IMR-90 (cell line): ENCODE data around the gene NECAB2. TPM values are rescaled to one million over a fixed set of nuclear protein-coding genes. Genes with fewer than 3 reads are reported as not detected.
A peak's percentile ranks its signal among the peaks of the same experiment; 100 is the strongest.

Experiments
- ATAC-seq: fragments of 200-7000 bp; cut with Tn5 transposase; 2 replicates; pipeline ENCODE4 v1.9.1; 2020; ENCODE audit warnings: low read depth, mild to moderate bottlenecking, moderate library complexity
- BruUV-seq: library from RNA; stranded (reverse); fragments of 400-500 nt; replicated peaks from 2 replicates; lab custom pipeline; 2021; lab: Mats Ljungman, UMichigan
- CTCF ChIA-PET: fragments of 300-600 bp; formaldehyde crosslinking; extraction: SDS; loops from one replicate; lab custom pipeline; 2021; ENCODE audit warnings: antibody characterized with exemption; lab: Yijun Ruan, JAX
- POLR2A ChIA-PET: fragments of 300-600 bp; sonication (Branson Sonifier 250); formaldehyde crosslinking; loops from one replicate; lab custom pipeline; 2022; ENCODE audit warnings: antibody characterized with exemption; ENCODE audit not compliant: unreplicated experiment; lab: Charles Lee
- DNase-seq: peaks from one replicate; pipeline ENCODE4 v3.0.0; 2013
- H2AFZ ChIP-seq: replicated peaks from 2 replicates; pipeline ENCODE3; 2013; ENCODE audit warnings: low read length, mild to moderate bottlenecking; ENCODE audit not compliant: poor library complexity
- H2AK5ac ChIP-seq: 2 replicates; pipeline ENCODE4 v1.6.1; 2013; ENCODE audit warnings: low read depth, low read length, inconsistent platforms
- H2AK9ac ChIP-seq: replicated peaks from 2 replicates; pipeline ENCODE3; 2013; ENCODE audit warnings: mild to moderate bottlenecking, low read depth, low read length, moderate library complexity; ENCODE audit not compliant: poor library complexity
- H2BK120ac ChIP-seq: 2 replicates; pipeline ENCODE4 v1.6.1; 2013; ENCODE audit warnings: low read depth, low read length, inconsistent platforms
- H2BK15ac ChIP-seq: 3 replicates; pipeline ENCODE4 v1.6.1; 2013; ENCODE audit warnings: low read depth, low read length, inconsistent platforms
- H2BK20ac ChIP-seq: 2 replicates; pipeline ENCODE4 v1.6.1; 2013; ENCODE audit warnings: low read depth, mild to moderate bottlenecking, inconsistent platforms, low read length, moderate library complexity
- H2BK5ac ChIP-seq: 2 replicates; pipeline ENCODE4 v1.6.1; 2013; ENCODE audit warnings: mild to moderate bottlenecking, low read depth, low read length, inconsistent platforms; ENCODE audit not compliant: poor library complexity, severe bottlenecking
- H3K14ac ChIP-seq: replicated peaks from 2 replicates; pipeline ENCODE4 v1.6.1; 2013; ENCODE audit warnings: low read depth, low read length, inconsistent platforms
- H3K18ac ChIP-seq: 2 replicates; pipeline ENCODE4 v1.6.1; 2013; ENCODE audit warnings: low read depth, low read length, control low read depth
- H3K23ac ChIP-seq: 2 replicates; pipeline ENCODE4 v1.6.1; 2013; ENCODE audit warnings: low read depth, low read length, inconsistent platforms
- H3K27ac ChIP-seq: 2 replicates; pipeline ENCODE4 v1.5.1; 2013; ENCODE audit warnings: mild to moderate bottlenecking, control low read depth, low read length; ENCODE audit not compliant: insufficient read depth
- H3K27me3 ChIP-seq: 2 replicates; pipeline ENCODE4 v1.6.1; 2013; ENCODE audit warnings: low read length; ENCODE audit not compliant: control insufficient read depth, insufficient read depth
- H3K36me3 ChIP-seq: 2 replicates; pipeline ENCODE4 v1.6.1; 2013; ENCODE audit warnings: low read length, mixed read lengths; ENCODE audit not compliant: control insufficient read depth, insufficient read depth
- H3K4ac ChIP-seq: 2 replicates; pipeline ENCODE4 v1.6.1; 2013; ENCODE audit warnings: low read depth, low read length, inconsistent platforms
- H3K4me1 ChIP-seq: 2 replicates; pipeline ENCODE4 v1.6.1; 2013; ENCODE audit warnings: low read length, mixed read lengths; ENCODE audit not compliant: control insufficient read depth, insufficient read depth
- H3K4me2 ChIP-seq: 2 replicates; pipeline ENCODE4 v1.6.1; 2013; ENCODE audit warnings: low read depth, mild to moderate bottlenecking, control low read depth, low read length, moderate library complexity
- H3K4me3 ChIP-seq: 2 replicates; pipeline ENCODE4 v1.5.1; 2013; ENCODE audit warnings: low read depth, mild to moderate bottlenecking, control low read depth, low read length, moderate library complexity; ENCODE audit not compliant: insufficient read depth
- H3K56ac ChIP-seq: 2 replicates; pipeline ENCODE4 v1.6.1; 2013; ENCODE audit warnings: low read length, inconsistent platforms; ENCODE audit not compliant: insufficient read depth; ENCODE audit errors: extremely low read depth
- H3K79me1 ChIP-seq, 2 experiments: 2 replicates each; pipeline ENCODE4 v1.6.1; 2013; ENCODE audit warnings: low read length in 2 of 2, inconsistent platforms in 1 of 2, low read depth in 1 of 2
- H3K9ac ChIP-seq: 2 replicates; pipeline ENCODE4 v1.6.1; 2013; ENCODE audit warnings: low read depth, low read length, control low read depth
- H3K9me1 ChIP-seq: 2 replicates; pipeline ENCODE4 v1.6.1; 2013; ENCODE audit warnings: low read length, inconsistent platforms; ENCODE audit not compliant: insufficient read depth
- H3K9me3 ChIP-seq: 2 replicates; pipeline ENCODE4 v1.6.1; 2013; ENCODE audit warnings: low read length; ENCODE audit not compliant: control insufficient read depth, insufficient read depth
- H4K20me1 ChIP-seq: 2 replicates; pipeline ENCODE4 v1.6.1; 2013; ENCODE audit warnings: low read length, inconsistent platforms; ENCODE audit not compliant: insufficient read depth
- H4K5ac ChIP-seq: 2 replicates; pipeline ENCODE4 v1.6.1; 2013; ENCODE audit warnings: mild to moderate bottlenecking, low read depth, low read length, control low read depth
- H4K8ac ChIP-seq, 2 experiments: 2 replicates each; pipeline ENCODE4 v1.6.1; 2013; ENCODE audit warnings: low read depth in 2 of 2, low read length in 2 of 2, control low read depth in 1 of 2, inconsistent platforms in 1 of 2
- H4K91ac ChIP-seq: 2 replicates; pipeline ENCODE4 v1.6.1; 2013; ENCODE audit warnings: low read depth, low read length, inconsistent platforms; ENCODE audit not compliant: insufficient read depth
- BHLHE40 ChIP-seq: fragments of 150-350 bp; IDR thresholded peaks from 2 replicates; pipeline ENCODE4 v1.6.1; 2016; ENCODE audit warnings: mild to moderate bottlenecking, low read depth, low read length
- CEBPB ChIP-seq: IDR thresholded peaks from 2 replicates; pipeline ENCODE4 v1.6.1; 2012; ENCODE audit warnings: low read depth, low read length, improper control_type of control experiment
- CHD1 ChIP-seq: IDR thresholded peaks from 2 replicates; pipeline ENCODE4 v1.6.1; 2012; ENCODE audit warnings: low read depth, low read length, improper control_type of control experiment
- FOS ChIP-seq: fragments of 150-350 bp; IDR thresholded peaks from 2 replicates; pipeline ENCODE4 v1.6.1; 2016; ENCODE audit warnings: low read depth, low read length
- MAFK ChIP-seq: IDR thresholded peaks from 2 replicates; pipeline ENCODE4 v1.6.1; 2012; ENCODE audit warnings: low read depth, low read length, improper control_type of control experiment
- MAZ ChIP-seq: IDR thresholded peaks from 2 replicates; pipeline ENCODE4 v1.6.1; 2012; ENCODE audit warnings: low read depth, mild to moderate bottlenecking, low read length, improper control_type of control experiment, moderate library complexity, borderline replicate concordance
- MXI1 ChIP-seq: IDR thresholded peaks from 2 replicates; pipeline ENCODE4 v1.6.1; 2012; ENCODE audit warnings: low read depth, mild to moderate bottlenecking, low read length, moderate library complexity, borderline replicate concordance
- NFE2L2 ChIP-seq: fragments of 150-350 bp; IDR thresholded peaks from 2 replicates; pipeline ENCODE4 v1.6.1; 2016; ENCODE audit warnings: low read depth, mild to moderate bottlenecking, low read length
- POLR2A ChIP-seq: IDR thresholded peaks from 2 replicates; pipeline ENCODE4 v1.6.1; 2012; ENCODE audit warnings: mild to moderate bottlenecking, low read depth, low read length
- RAD21 ChIP-seq: IDR thresholded peaks from 2 replicates; pipeline ENCODE4 v1.6.1; 2012; ENCODE audit warnings: low read length, improper control_type of control experiment
- RCOR1 ChIP-seq: IDR thresholded peaks from 2 replicates; pipeline ENCODE4 v1.6.1; 2012; ENCODE audit warnings: mild to moderate bottlenecking, low read length, improper control_type of control experiment; ENCODE audit not compliant: insufficient replicate concordance
- RFX5 ChIP-seq: IDR thresholded peaks from 2 replicates; pipeline ENCODE4 v1.8.0; 2012; ENCODE audit warnings: low read depth, mild to moderate bottlenecking, low read length, moderate library complexity
- SMC3 ChIP-seq: fragments of 150-350 bp; IDR thresholded peaks from 2 replicates; pipeline ENCODE4 v1.6.1; 2016; ENCODE audit warnings: low read depth, mild to moderate bottlenecking, antibody characterized with exemption, low read length, moderate library complexity
- WGBS, 2 experiments: methylation state at CpG; one replicate each; pipeline versions ENCODE4 v1.1.5 to v1.1.7; 2013; ENCODE audit warnings: missing lambda C conversion rate in 2 of 2; ENCODE audit not compliant: insufficient read length in 1 of 2; ENCODE audit errors: extremely low coverage in 2 of 2; 5-methylcytosine and 5-hydroxymethylcytosine counted together
- dilution Hi-C: fragments of 300-500 bp; cut with HindIII; formaldehyde crosslinking; loops from one replicate; pipeline ENCODE4 v1.14.3; 2018; ENCODE audit warnings: low sequenced_read_pairs; ENCODE audit not compliant: unreplicated experiment
- in situ Hi-C: fragments of 300-500 bp; cut with MboI; formaldehyde crosslinking; loops from 3 replicates; pipeline ENCODE4 v1.14.3; 2019; ENCODE audit warnings: low sequenced_read_pairs, inconsistent platforms, mixed read lengths
- intact Hi-C: fragments of 100-400 bp; cut with micrococcal nuclease; formaldehyde crosslinking; loops from 2 replicates; pipeline ENCODE4 v1.10.0; 2022
- polyA plus RNA-seq, 3 experiments: library from polyadenylated mRNA; depleted of rRNA; stranded (reverse); fragments of >200 nt; gene quantifications; 2 replicates each; pipeline ENCODE4 v1.2.3, GENCODE V29; 2012; ENCODE audit warnings: low replicate concordance in 1 of 3
- total RNA-seq: library from RNA; depleted of rRNA; stranded (reverse); fragments of >200 nt; gene quantifications from 2 replicates; pipeline ENCODE4 v1.2.3, GENCODE V29; 2012
- TF ChIP-seq, protein P1 (sequence below): conservative IDR thresholded peaks from 2 replicates; pipeline ENCODE4 v1.5.1; 2012; ENCODE audit warnings: mild to moderate bottlenecking, low read depth, low read length, improper control_type of control experiment
- TF ChIP-seq, protein P2 (sequence below): fragments of 150-350 bp; IDR thresholded peaks from 2 replicates; pipeline ENCODE4 v1.6.1; 2017; ENCODE audit warnings: mild to moderate bottlenecking, antibody characterized with exemption, low read length, low read depth
- TF ChIP-seq, protein P3 (sequence below): fragments of 150-350 bp; IDR thresholded peaks from 2 replicates; pipeline ENCODE4 v1.6.1; 2016; ENCODE audit warnings: low read depth, mild to moderate bottlenecking, low read length, moderate library complexity, borderline replicate concordance

Gene NECAB2
- total and polyA plus RNA-seq, 2 of the 4 experiments (the other 2 are of a cell fraction), result 0.27 TPM; not detected in 1

DNA sequence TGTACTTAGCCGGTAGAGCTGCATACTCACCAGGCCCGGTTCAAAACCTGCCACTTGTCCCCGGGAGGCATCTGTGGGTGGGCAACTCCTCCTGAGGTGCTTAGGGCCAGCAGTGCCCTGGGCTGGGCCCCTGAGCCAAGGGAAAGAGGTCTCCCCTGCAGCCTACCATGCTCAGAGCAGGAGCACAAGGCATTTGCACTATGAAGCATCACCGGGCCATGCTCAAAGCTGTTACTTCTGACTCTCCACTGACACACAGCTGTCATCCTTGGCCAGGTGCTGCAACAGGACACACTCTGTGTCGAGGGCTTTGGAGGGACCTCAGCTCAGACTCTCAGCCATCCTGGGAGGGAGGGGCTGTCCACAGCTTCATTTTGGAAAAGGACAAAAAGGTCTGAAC is 37.3 kb downstream of the NECAB2 start:
- H2BK15ac ChIP-seq, result no peak overlapping the region
- dilution Hi-C loops, result no loop called here
- CTCF ChIA-PET, result no interaction called here

More for the DNA sequence above, 37.3 kb downstream of the NECAB2 start:
- no peak for TF ChIP-seq RFX5
- no peak for TF ChIP-seq RAD21
- TF ChIP-seq, protein P1, sequence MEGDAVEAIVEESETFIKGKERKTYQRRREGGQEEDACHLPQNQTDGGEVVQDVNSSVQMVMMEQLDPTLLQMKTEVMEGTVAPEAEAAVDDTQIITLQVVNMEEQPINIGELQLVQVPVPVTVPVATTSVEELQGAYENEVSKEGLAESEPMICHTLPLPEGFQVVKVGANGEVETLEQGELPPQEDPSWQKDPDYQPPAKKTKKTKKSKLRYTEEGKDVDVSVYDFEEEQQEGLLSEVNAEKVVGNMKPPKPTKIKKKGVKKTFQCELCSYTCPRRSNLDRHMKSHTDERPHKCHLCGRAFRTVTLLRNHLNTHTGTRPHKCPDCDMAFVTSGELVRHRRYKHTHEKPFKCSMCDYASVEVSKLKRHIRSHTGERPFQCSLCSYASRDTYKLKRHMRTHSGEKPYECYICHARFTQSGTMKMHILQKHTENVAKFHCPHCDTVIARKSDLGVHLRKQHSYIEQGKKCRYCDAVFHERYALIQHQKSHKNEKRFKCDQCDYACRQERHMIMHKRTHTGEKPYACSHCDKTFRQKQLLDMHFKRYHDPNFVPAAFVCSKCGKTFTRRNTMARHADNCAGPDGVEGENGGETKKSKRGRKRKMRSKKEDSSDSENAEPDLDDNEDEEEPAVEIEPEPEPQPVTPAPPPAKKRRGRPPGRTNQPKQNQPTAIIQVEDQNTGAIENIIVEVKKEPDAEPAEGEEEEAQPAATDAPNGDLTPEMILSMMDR, result no peak
- no peak for TF ChIP-seq BHLHE40
- TF ChIP-seq MAFK, result no peak
- TF ChIP-seq, protein P2, sequence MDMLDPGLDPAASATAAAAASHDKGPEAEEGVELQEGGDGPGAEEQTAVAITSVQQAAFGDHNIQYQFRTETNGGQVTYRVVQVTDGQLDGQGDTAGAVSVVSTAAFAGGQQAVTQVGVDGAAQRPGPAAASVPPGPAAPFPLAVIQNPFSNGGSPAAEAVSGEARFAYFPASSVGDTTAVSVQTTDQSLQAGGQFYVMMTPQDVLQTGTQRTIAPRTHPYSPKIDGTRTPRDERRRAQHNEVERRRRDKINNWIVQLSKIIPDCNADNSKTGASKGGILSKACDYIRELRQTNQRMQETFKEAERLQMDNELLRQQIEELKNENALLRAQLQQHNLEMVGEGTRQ, result no peak
- TF ChIP-seq, protein P3, sequence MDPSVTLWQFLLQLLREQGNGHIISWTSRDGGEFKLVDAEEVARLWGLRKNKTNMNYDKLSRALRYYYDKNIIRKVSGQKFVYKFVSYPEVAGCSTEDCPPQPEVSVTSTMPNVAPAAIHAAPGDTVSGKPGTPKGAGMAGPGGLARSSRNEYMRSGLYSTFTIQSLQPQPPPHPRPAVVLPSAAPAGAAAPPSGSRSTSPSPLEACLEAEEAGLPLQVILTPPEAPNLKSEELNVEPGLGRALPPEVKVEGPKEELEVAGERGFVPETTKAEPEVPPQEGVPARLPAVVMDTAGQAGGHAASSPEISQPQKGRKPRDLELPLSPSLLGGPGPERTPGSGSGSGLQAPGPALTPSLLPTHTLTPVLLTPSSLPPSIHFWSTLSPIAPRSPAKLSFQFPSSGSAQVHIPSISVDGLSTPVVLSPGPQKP, result no peak
- TF ChIP-seq MXI1, result no peak
- TF ChIP-seq POLR2A, result no peak
- no peak for TF ChIP-seq SMC3
- TF ChIP-seq RCOR1, result no peak
- TF ChIP-seq CEBPB, result no peak
- TF ChIP-seq FOS, result no peak
- no peak for TF ChIP-seq NFE2L2
- no peak for TF ChIP-seq CHD1
- TF ChIP-seq MAZ, result no peak
- Histone ChIP-seq H2AK5ac (no peak overlapping the region), H4K91ac (no peak overlapping the region), H2AFZ (peak overlapping the region; percentile 9), H2BK5ac (no peak overlapping the region), H3K79me1 (no peaks in the 10 kb centered on the region), H3K27ac (no peak overlapping the region), H3K56ac (no peak overlapping the region), H4K20me1 (no peaks in the 10 kb centered on the region; the same call in 1 of the 2 replicates), H3K4me1 (no peaks in the 10 kb centered on the region), H2BK120ac (no peak overlapping the region), H3K4me3 (no peak overlapping the region), H3K23ac (no peak overlapping the region), H2AK9ac (no peak overlapping the region), H3K14ac (no peak overlapping the region), H3K4me2 (no peak overlapping the region), H3K27me3 (peaks cover 58% of the 10 kb centered on the region), H4K5ac (no peak overlapping the region), H3K36me3 (no peaks in the 10 kb centered on the region), H2BK20ac (no peak overlapping the region), H3K4ac (no peak overlapping the region), H3K9ac (no peak overlapping the region), H4K8ac (no peak overlapping the region), H3K18ac (no peak overlapping the region), H3K9me1 (no peaks in the 10 kb centered on the region), H3K9me3 (peaks cover 6% of the 10 kb centered on the region)
- BruUV-seq, result no TSS peak
- intact Hi-C loops (no loop called here), in situ Hi-C loops (no loop called here)
- 70% methylated on average over 2 of the region's 5 CpGs; no CpG with 5 or more reads in 1 of the 2 experiments for WGBS, 2 experiments
- POLR2A ChIA-PET, result no interaction called here
- ATAC-seq, result no peak
- DNase-seq, result no peak
